ENCODE data around the gene CRYL1. TPM values are rescaled to one million over a fixed set of nuclear protein-coding genes. Genes with fewer than 3 reads are reported as not detected.

The CRYL1 gene
- polyA plus RNA-seq, 1 donor from 2014 or later, result 10.6 TPM

DNA sequence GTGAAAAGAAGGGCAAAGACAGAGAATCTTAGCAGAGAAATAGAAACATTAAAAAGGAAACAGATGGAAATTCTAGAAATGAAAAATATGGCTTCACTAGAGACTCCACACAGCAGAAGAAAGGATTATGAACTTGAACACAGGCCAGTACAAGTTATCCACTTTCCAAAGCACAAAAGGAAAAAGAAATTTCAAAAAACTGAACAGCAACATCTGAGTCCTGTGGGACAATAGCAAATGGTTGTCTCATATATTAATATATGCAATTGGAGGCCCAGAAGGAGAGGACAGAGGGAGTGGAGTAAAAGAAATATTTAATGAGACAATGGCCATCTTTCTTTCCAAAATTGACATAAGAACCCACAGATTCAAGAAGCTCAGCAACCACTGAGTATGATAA, 151.8 kb downstream of the CRYL1 start:
- H4K20me1 ChIP-seq (ENCODE audit: insufficient read depth), result no peaks in the 10 kb centered on the region
- no peak overlapping the region for H3K27ac ChIP-seq (ENCODE audit: low read length)
- H3K4me2 ChIP-seq (ENCODE audit: low read length), result no peak overlapping the region
- H3K27me3 ChIP-seq (ENCODE audit: insufficient read depth, low read depth, low read length), result no peaks in the 10 kb centered on the region
- H3K79me2 ChIP-seq (replicated peaks; ENCODE audit: insufficient read depth, low read length), result no peaks in the 10 kb centered on the region
- H3K9ac ChIP-seq (ENCODE audit: low read length), result no peak overlapping the region
- no peaks in the 10 kb centered on the region for H3K9me3 ChIP-seq (ENCODE audit: low read length)
- no peak for TF ChIP-seq MXI1 (conservative IDR thresholded peaks at IDR 0.05; ENCODE audit: poor library complexity, severe bottlenecking)
- TF ChIP-seq, protein P1, sequence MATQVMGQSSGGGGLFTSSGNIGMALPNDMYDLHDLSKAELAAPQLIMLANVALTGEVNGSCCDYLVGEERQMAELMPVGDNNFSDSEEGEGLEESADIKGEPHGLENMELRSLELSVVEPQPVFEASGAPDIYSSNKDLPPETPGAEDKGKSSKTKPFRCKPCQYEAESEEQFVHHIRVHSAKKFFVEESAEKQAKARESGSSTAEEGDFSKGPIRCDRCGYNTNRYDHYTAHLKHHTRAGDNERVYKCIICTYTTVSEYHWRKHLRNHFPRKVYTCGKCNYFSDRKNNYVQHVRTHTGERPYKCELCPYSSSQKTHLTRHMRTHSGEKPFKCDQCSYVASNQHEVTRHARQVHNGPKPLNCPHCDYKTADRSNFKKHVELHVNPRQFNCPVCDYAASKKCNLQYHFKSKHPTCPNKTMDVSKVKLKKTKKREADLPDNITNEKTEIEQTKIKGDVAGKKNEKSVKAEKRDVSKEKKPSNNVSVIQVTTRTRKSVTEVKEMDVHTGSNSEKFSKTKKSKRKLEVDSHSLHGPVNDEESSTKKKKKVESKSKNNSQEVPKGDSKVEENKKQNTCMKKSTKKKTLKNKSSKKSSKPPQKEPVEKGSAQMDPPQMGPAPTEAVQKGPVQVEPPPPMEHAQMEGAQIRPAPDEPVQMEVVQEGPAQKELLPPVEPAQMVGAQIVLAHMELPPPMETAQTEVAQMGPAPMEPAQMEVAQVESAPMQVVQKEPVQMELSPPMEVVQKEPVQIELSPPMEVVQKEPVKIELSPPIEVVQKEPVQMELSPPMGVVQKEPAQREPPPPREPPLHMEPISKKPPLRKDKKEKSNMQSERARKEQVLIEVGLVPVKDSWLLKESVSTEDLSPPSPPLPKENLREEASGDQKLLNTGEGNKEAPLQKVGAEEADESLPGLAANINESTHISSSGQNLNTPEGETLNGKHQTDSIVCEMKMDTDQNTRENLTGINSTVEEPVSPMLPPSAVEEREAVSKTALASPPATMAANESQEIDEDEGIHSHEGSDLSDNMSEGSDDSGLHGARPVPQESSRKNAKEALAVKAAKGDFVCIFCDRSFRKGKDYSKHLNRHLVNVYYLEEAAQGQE (IDR thresholded peaks at IDR 0.05; ENCODE audit: borderline replicate concordance), result no peak
- no peaks in the 10 kb centered on the region for H3F3A ChIP-seq (ENCODE audit: insufficient read depth, low read length, poor library complexity, severe bottlenecking)
- H3K9me2 ChIP-seq (ENCODE audit: insufficient read depth, low read length), result no peaks in the 10 kb centered on the region
- H3K36me3 ChIP-seq (ENCODE audit: insufficient read depth, low read length), result no peaks in the 10 kb centered on the region
- no peak overlapping the region for H3K4me3 ChIP-seq (ENCODE audit: low read length)
- H2AFZ ChIP-seq (ENCODE audit: low read depth, low read length), result no peak overlapping the region

DNA sequence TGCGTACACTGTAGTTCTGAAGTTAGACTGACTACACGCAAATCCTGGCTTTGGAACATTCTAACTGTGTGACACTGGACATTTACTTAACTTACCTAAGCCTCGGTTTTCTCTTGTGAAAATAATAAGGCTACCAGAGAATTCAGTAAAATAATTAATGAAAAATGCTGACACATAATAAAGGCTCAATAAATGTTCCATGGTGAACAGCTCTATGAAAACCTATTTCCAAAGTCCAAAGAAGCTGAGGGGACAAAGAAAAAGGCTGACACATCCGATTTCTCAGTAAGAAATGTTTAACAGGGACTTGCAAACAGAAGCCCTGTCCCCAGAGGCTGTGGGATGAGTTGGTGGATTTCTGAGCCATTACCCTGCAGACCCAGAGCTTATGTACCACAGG, 153.8 kb downstream of the CRYL1 start:
- TF ChIP-seq RAD21 (conservative IDR thresholded peaks at IDR 0.05) (no peak), SMC3 (conservative IDR thresholded peaks at IDR 0.05; ENCODE audit: poor library complexity) (no peak)
- Histone ChIP-seq H3K4me2 (ENCODE audit: low read length) (no peak overlapping the region), H3K27ac (ENCODE audit: low read length) (no peak overlapping the region), H3K9ac (ENCODE audit: low read length) (no peak overlapping the region), H4K20me1 (ENCODE audit: insufficient read depth) (no peaks in the 10 kb centered on the region), H3F3A (ENCODE audit: insufficient read depth, low read length, poor library complexity, severe bottlenecking) (no peaks in the 10 kb centered on the region), H3K79me2 (replicated peaks; ENCODE audit: insufficient read depth, low read length) (no peaks in the 10 kb centered on the region), H3K4me3 (ENCODE audit: low read length) (no peak overlapping the region), H3K9me3 (ENCODE audit: low read length) (no peaks in the 10 kb centered on the region), H3K27me3 (ENCODE audit: insufficient read depth, low read depth, low read length) (no peaks in the 10 kb centered on the region), H3K36me3 (ENCODE audit: insufficient read depth, low read length) (no peaks in the 10 kb centered on the region), H3K9me2 (ENCODE audit: insufficient read depth, low read length) (no peaks in the 10 kb centered on the region), H2AFZ (ENCODE audit: low read depth, low read length) (no peak overlapping the region)

GRCh38 chr13:20370815-20371421, 154.7 kb downstream of the CRYL1 start:
- Histone ChIP-seq H3K9me3 (ENCODE audit: low read length) (no peaks in the 10 kb centered on the region), H4K20me1 (ENCODE audit: insufficient read depth) (no peaks in the 10 kb centered on the region), H3K79me2 (replicated peaks; ENCODE audit: insufficient read depth, low read length) (no peaks in the 10 kb centered on the region), H3K36me3 (ENCODE audit: insufficient read depth, low read length) (no peaks in the 10 kb centered on the region), H3K27ac (ENCODE audit: low read length) (no peak overlapping the region), H3K4me3 (ENCODE audit: low read length) (no peak overlapping the region), H3K9me2 (ENCODE audit: insufficient read depth, low read length) (no peaks in the 10 kb centered on the region), H3K4me2 (ENCODE audit: low read length) (no peak overlapping the region), H2AFZ (ENCODE audit: low read depth, low read length) (no peak overlapping the region), H3K27me3 (ENCODE audit: insufficient read depth, low read depth, low read length) (no peaks in the 10 kb centered on the region), H3K9ac (ENCODE audit: low read length) (no peak overlapping the region), H3F3A (ENCODE audit: insufficient read depth, low read length, poor library complexity, severe bottlenecking) (no peaks in the 10 kb centered on the region)
- TF ChIP-seq EZH2 (IDR thresholded peaks at IDR 0.05; ENCODE audit: borderline replicate concordance, insufficient read depth, low read length, poor library complexity, severe bottlenecking), result no peak
- TF ChIP-seq TAF1 (IDR thresholded peaks at IDR 0.05; ENCODE audit: low read depth), result no peak
- no peak for TF ChIP-seq MXI1 (conservative IDR thresholded peaks at IDR 0.05; ENCODE audit: poor library complexity, severe bottlenecking)
- TF ChIP-seq, protein P1 (IDR thresholded peaks at IDR 0.05; ENCODE audit: borderline replicate concordance), result no peak
- no peak for TF ChIP-seq SMC3 (conservative IDR thresholded peaks at IDR 0.05; ENCODE audit: poor library complexity)
- TF ChIP-seq RAD21 (conservative IDR thresholded peaks at IDR 0.05), result no peak
- no peak for TF ChIP-seq EP300 (conservative IDR thresholded peaks at IDR 0.05; ENCODE audit: poor library complexity, severe bottlenecking)
- TF ChIP-seq CTCF (IDR thresholded peaks at IDR 0.05; ENCODE audit: poor library complexity, severe bottlenecking), result no peak
- no peak for TF ChIP-seq POLR2AphosphoS5 (IDR thresholded peaks at IDR 0.05)

Data from neural cell (in vitro differentiated cells).